ENCODE data around the gene ADRB2.

Gene ADRB2

GRCh38 chr5:148837383-148837782 lies 11.0 kb downstream of the ADRB2 start:
- no peak for DNase-seq (ENCODE audit: low read depth)
- no peak overlapping the region for H3K4me3 ChIP-seq (ENCODE audit: low read depth, low read length)
- no peak for TF ChIP-seq CTCF (conservative IDR thresholded peaks at IDR 0.05; ENCODE audit: low read depth, low read length)

- TF ChIP-seq CTCF (conservative IDR thresholded peaks at IDR 0.05; ENCODE audit: low read depth, low read length), result no peak
- H3K4me3 ChIP-seq (ENCODE audit: low read depth, low read length), result no peak overlapping the region
- DNase-seq (ENCODE audit: low read depth), result no peak
Observed at GRCh38 chr5:148838357-148838756, 11.9 kb downstream of the ADRB2 start.

GRCh38 chr5:148839960-148840359 lies 13.5 kb downstream of the ADRB2 start:
- TF ChIP-seq CTCF (conservative IDR thresholded peaks at IDR 0.05; ENCODE audit: low read depth, low read length), result no peak
- H3K4me3 ChIP-seq (ENCODE audit: low read depth, low read length), result no peak overlapping the region
- no peak for DNase-seq (ENCODE audit: low read depth)

GRCh38 chr5:148840531-148840930 lies 14.1 kb downstream of the ADRB2 start:
- no peak for TF ChIP-seq CTCF (conservative IDR thresholded peaks at IDR 0.05; ENCODE audit: low read depth, low read length)
- DNase-seq (ENCODE audit: low read depth), result peak; percentile 5
- H3K4me3 ChIP-seq (ENCODE audit: low read depth, low read length), result no peak overlapping the region

- DNase-seq (ENCODE audit: low read depth), result no peak
- H3K4me3 ChIP-seq (ENCODE audit: low read depth, low read length), result no peak overlapping the region
- TF ChIP-seq CTCF (conservative IDR thresholded peaks at IDR 0.05; ENCODE audit: low read depth, low read length), result no peak
Observed at GRCh38 chr5:148841519-148841918, 15.1 kb downstream of the ADRB2 start.

- no peak overlapping the region for H3K4me3 ChIP-seq (ENCODE audit: low read depth, low read length)
- no peak for TF ChIP-seq CTCF (conservative IDR thresholded peaks at IDR 0.05; ENCODE audit: low read depth, low read length)
- DNase-seq (ENCODE audit: low read depth), result no peak
Observed at GRCh38 chr5:148842161-148842560, 15.8 kb downstream of the ADRB2 start.

GRCh38 chr5:148843510-148844318 lies 17.3 kb downstream of the ADRB2 start:
- TF ChIP-seq CTCF (conservative IDR thresholded peaks at IDR 0.05; ENCODE audit: low read depth, low read length), result no peak
- no peak for DNase-seq (ENCODE audit: low read depth)

More at GRCh38 chr5:148843510-148844318, 17.3 kb downstream of the ADRB2 start:
- no peak overlapping the region for H3K4me3 ChIP-seq (ENCODE audit: low read depth, low read length)
